Liver (tissue), 9 donors: ENCODE data around the gene FMO3. TPM values are rescaled to one million over a fixed set of nuclear protein-coding genes. Genes with fewer than 3 reads are reported as not detected.

Experiments used
- DNase-seq: peaks from one replicate; pipeline ENCODE4 v3.0.0-alpha.2; 2017; ENCODE audit warnings: low spot score
- H3K27ac ChIP-seq, 2 donors: one replicate each; pipeline ENCODE4 v1.7.0; 2013; ENCODE audit warnings: inconsistent platforms in 2 of 2, low read length in 2 of 2, control low read depth in 1 of 2, low read depth in 1 of 2, mild to moderate bottlenecking in 1 of 2
- H3K27me3 ChIP-seq, 4 donors: one replicate each; pipeline versions ENCODE4 v1.6.1 to v1.7.0; 2013; ENCODE audit warnings: low read length in 3 of 4, inconsistent platforms in 1 of 4, mild to moderate bottlenecking in 1 of 4, moderate library complexity in 1 of 4; ENCODE audit not compliant: control insufficient read depth in 4 of 4, insufficient read depth in 4 of 4
- H3K36me3 ChIP-seq, 4 donors: one replicate each; pipeline versions ENCODE4 v1.6.1 to v1.7.0; 2013; ENCODE audit warnings: low read length in 3 of 4, mild to moderate bottlenecking in 3 of 4, low read depth in 1 of 4, moderate library complexity in 1 of 4; ENCODE audit not compliant: control insufficient read depth in 4 of 4, insufficient read depth in 3 of 4
- H3K4me1 ChIP-seq, 4 donors: one replicate each; pipeline versions ENCODE4 v1.6.1 to v1.7.0; 2013; ENCODE audit warnings: low read length in 3 of 4, mild to moderate bottlenecking in 3 of 4, moderate library complexity in 1 of 4; ENCODE audit not compliant: control insufficient read depth in 4 of 4, insufficient read depth in 4 of 4
- H3K4me3 ChIP-seq, 3 donors: one replicate each; pipeline versions ENCODE4 v1.6.1 to v1.7.0; 2013; ENCODE audit warnings: low read length in 3 of 3, control low read depth in 1 of 3, low read depth in 1 of 3, mild to moderate bottlenecking in 1 of 3
- H3K9ac ChIP-seq, 2 donors: one replicate each; pipeline ENCODE4 v1.7.0; 2013; ENCODE audit warnings: low read length in 2 of 2, mild to moderate bottlenecking in 2 of 2, moderate library complexity in 2 of 2, control low read depth in 1 of 2, low read depth in 1 of 2
- H3K9me3 ChIP-seq, 4 donors: one replicate each; pipeline versions ENCODE4 v1.6.1 to v1.7.0; 2013; ENCODE audit warnings: low read length in 3 of 4; ENCODE audit not compliant: control insufficient read depth in 4 of 4
- ATF3 ChIP-seq: IDR thresholded peaks from 2 replicates; pipeline ENCODE4 v1.6.1; 2016; ENCODE audit warnings: antibody characterized with exemption
- CTCF ChIP-seq: fragments of 150-350 bp; IDR thresholded peaks from 2 replicates; pipeline ENCODE4 v1.5.1; 2017; ENCODE audit warnings: improper control_type of control experiment, low read depth, low read length; ENCODE audit not compliant: missing input control
- FOXA1 ChIP-seq: IDR thresholded peaks from 2 replicates; pipeline ENCODE4 v1.6.1; 2016; ENCODE audit warnings: antibody characterized with exemption
- FOXA2 ChIP-seq: IDR thresholded peaks from 2 replicates; pipeline ENCODE4 v1.6.1; 2016; ENCODE audit warnings: antibody characterized with exemption
- GABPA ChIP-seq, 2 donors: IDR thresholded peaks in 1 of 2; conservative IDR thresholded peaks in 1 of 2; 2 replicates each; pipeline ENCODE4 v1.6.1; 2016; ENCODE audit warnings: antibody characterized with exemption in 2 of 2, mild to moderate bottlenecking in 1 of 2, moderate library complexity in 1 of 2
- HNF4A ChIP-seq, 2 donors: conservative IDR thresholded peaks; 2 replicates each; pipeline ENCODE4 v1.6.1; 2016; ENCODE audit warnings: antibody characterized with exemption in 2 of 2, mild to moderate bottlenecking in 2 of 2
- HNF4G ChIP-seq: IDR thresholded peaks from 2 replicates; pipeline ENCODE4 v1.6.1; 2016; ENCODE audit warnings: antibody characterized with exemption
- MAX ChIP-seq: IDR thresholded peaks from 2 replicates; pipeline ENCODE4 v1.6.1; 2016; ENCODE audit warnings: antibody characterized with exemption
- NR2F2 ChIP-seq: IDR thresholded peaks from 2 replicates; pipeline ENCODE4 v1.6.1; 2016; ENCODE audit warnings: antibody characterized with exemption
- REST ChIP-seq: IDR thresholded peaks from 2 replicates; pipeline ENCODE4 v1.6.1; 2016; ENCODE audit warnings: antibody characterized with exemption, mild to moderate bottlenecking
- RXRA ChIP-seq, 2 donors: IDR thresholded peaks; 2 replicates each; pipeline ENCODE4 v1.6.1; 2017 to 2018; ENCODE audit warnings: antibody characterized with exemption in 2 of 2, mild to moderate bottlenecking in 1 of 2
- TAF1 ChIP-seq: conservative IDR thresholded peaks from 2 replicates; pipeline ENCODE4 v1.6.1; 2016; ENCODE audit warnings: antibody characterized with exemption, mild to moderate bottlenecking
- YY1 ChIP-seq: IDR thresholded peaks from 2 replicates; pipeline ENCODE4 v1.6.1; 2016; ENCODE audit warnings: antibody characterized with exemption, mild to moderate bottlenecking
- WGBS: extraction: QIAGEN DNeasy Blood & Tissue Kit; methylation state at CpG from one replicate; pipeline ENCODE4 v1.1.7; 2013; 5-methylcytosine and 5-hydroxymethylcytosine counted together
- polyA plus RNA-seq, 2 donors: library from polyadenylated mRNA; stranded (reverse) in 1 of 2; unstranded in 1 of 2; fragments of 200-250 nt in 1 of 2; fragments of >200 nt in 1 of 2; fragmentation: Nextera tagmentation in 1 of 2; extraction: Ambion mirVana in 1 of 2; gene quantifications; one replicate each; pipeline versions ENCODE4 v1.2.1 to v1.2.3, GENCODE V29; 2013 to 2015
- total RNA-seq, 2 donors: library from RNA; depleted of rRNA; stranded (reverse); fragments of >200 nt; gene quantifications; one replicate each; pipeline ENCODE4 v1.2.3, GENCODE V29; 2014
- donor health status: healthy.
- donor health status: healthy.
- donor health status: healthy.
- donor health status: healthy.
- donor health status: healthy.

The FMO3 gene
- total and polyA plus RNA-seq, 4 donors, result 11.1 to 276 (median 123) TPM

- TF ChIP-seq GABPA (IDR thresholded peaks at IDR 0.05 in 1 of 2, conservative IDR thresholded peaks at IDR 0.05 in 1 of 2), result no peak
- no peak for TF ChIP-seq ATF3
- TF ChIP-seq MAX, result no peak
- TF ChIP-seq YY1, result no peak
- TF ChIP-seq RXRA (IDR thresholded peaks at IDR 0.05), result no peak
- no peak for TF ChIP-seq HNF4A (conservative IDR thresholded peaks at IDR 0.05)
- TF ChIP-seq FOXA1, result no peak
Measured at GRCh38 chr1:171052977-171053376, 37.7 kb upstream of the FMO3 start (continued).

DNA sequence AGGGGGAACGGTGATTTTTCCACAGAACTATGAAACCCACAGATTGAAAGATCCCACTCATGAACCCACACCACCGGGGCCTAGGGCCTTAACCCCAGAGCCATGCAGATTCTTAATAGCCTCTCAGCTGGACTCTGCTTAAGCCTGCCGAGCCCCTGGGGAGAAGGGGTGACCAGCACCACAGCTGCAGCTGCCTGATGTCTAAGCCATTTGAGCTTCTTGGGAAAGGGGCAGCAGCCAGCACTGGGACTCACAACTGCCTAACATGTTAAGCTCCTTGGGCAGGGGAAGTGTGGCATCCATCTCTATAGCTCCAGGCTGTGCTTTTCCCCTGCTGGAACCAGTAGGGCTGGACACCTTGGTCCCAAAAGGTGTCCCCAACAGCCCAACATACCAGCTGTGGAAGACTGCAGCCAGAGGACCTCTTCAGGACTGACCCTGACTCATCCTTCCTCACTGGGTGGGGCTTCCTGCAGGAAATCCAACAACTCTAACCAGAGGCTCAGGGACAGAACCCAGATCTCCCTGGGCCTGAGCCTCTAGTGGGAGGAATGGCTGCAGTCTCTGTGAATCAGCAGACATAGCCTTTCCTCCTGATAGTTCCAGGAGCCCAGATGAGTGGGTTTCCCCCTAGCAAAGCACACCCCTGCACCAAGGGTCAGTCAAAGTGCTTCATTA lies 34.6 kb upstream of the FMO3 start:
- Histone ChIP-seq H3K4me1 (no peaks in the 10 kb centered on the region), H3K36me3 (no peaks in the 10 kb centered on the region), H3K27ac (no peak overlapping the region), H3K4me3 (no peak overlapping the region), H3K27me3 (no peaks in the 10 kb centered on the region), H3K9me3 (no peaks in the 10 kb centered on the region), H3K9ac (no peak overlapping the region)
- 88% methylated on average over 3 of the region's 3 CpGs for WGBS
- DNase-seq, result no peak
- TF ChIP-seq YY1 (no peak), TAF1 (no peak), HNF4A (conservative IDR thresholded peaks at IDR 0.05) (no peak), ATF3 (no peak), MAX (no peak), NR2F2 (no peak), REST (no peak), FOXA1 (no peak), CTCF (no peak), HNF4G (no peak), FOXA2 (no peak)
